RPMI7951 (cell line): ENCODE results near the gene SLC37A1. TPM values are rescaled to one million over a fixed set of nuclear protein-coding genes. Genes with fewer than 3 reads are reported as not detected.

Experiments used
- total RNA-seq: library from RNA; depleted of rRNA; stranded (reverse); fragments of >200 nt; shearing (Covaris generic); gene quantifications from 2 replicates; pipeline ENCODE4 v1.2.3, GENCODE V29; 2014; rRNA removed

The SLC37A1 gene
- total RNA-seq, 1 experiment from 2014 or later: 0.24 TPM

Other genes starting within 250 kb of the SLC37A1 start
- 0.29 and 2.6 TPM in 2 replicates for gene TFF3, start 198.4 kb upstream of the SLC37A1 start, total RNA-seq
- gene TFF2, start 162.9 kb upstream of the SLC37A1 start, total RNA-seq: not detected in 2 replicates
- not detected in 2 replicates for gene TFF1, start 147.3 kb upstream of the SLC37A1 start, total RNA-seq
- not detected in 2 replicates for gene TMPRSS3, start 117.8 kb upstream of the SLC37A1 start, total RNA-seq
- gene UBASH3A, start 110.0 kb upstream of the SLC37A1 start, total RNA-seq: not detected in 2 replicates
- 0.12 TPM in 1 of 2 replicates, not detected in the other for gene RSPH1, start 17.6 kb upstream of the SLC37A1 start, total RNA-seq
- not detected in 2 replicates for gene PDE9A, start 139.8 kb downstream of the SLC37A1 start, total RNA-seq